COR-L47 (cell line): ENCODE measurements around the gene PLEKHH2.
A peak's percentile ranks its signal among the peaks of the same experiment; 100 is the strongest.

Experiments used
- DNase-seq: peaks from one replicate; lab custom pipeline; 2025; lab: John Stamatoyannopoulos, UW

Gene PLEKHH2

DNA sequence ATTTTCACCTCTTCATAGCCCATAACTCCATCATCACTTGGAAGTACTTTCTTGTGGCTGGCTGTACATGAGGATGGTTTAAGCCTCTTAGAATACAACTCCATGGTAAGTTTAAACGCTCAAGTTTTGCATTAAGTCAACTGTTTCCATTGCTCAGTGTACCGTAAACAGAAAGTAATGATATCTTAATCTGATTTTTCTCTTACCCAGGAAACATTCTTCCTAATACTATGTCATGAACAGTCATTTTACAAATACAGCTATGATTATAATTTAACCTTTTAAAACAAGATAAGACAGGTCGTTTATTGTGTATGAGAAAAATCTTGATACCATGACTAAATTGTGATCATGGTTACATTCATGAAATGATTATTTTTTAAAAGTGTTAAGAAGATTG lies 125.2 kb downstream of the PLEKHH2 start:
- no peak for DNase-seq

DNA sequence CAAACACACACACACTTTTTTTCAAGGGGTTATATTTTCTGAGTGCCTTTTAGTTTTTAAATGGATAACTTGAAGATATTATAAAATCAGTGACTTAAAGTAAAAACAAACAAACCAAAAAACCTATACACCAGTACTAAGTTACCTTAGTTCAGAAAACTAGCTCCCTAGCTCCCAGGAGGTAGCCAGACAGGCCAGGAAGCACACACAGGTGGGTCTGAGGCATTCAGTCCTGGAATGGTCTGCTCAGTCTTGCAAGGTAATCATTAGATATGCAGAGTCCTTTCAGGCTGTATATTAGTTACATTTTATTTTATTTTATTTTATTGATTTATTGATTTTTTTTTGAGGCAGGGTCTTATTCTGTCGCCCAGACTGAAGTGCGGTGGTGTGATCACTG lies 126.0 kb downstream of the PLEKHH2 start:
- DNase-seq = no peak

DNA sequence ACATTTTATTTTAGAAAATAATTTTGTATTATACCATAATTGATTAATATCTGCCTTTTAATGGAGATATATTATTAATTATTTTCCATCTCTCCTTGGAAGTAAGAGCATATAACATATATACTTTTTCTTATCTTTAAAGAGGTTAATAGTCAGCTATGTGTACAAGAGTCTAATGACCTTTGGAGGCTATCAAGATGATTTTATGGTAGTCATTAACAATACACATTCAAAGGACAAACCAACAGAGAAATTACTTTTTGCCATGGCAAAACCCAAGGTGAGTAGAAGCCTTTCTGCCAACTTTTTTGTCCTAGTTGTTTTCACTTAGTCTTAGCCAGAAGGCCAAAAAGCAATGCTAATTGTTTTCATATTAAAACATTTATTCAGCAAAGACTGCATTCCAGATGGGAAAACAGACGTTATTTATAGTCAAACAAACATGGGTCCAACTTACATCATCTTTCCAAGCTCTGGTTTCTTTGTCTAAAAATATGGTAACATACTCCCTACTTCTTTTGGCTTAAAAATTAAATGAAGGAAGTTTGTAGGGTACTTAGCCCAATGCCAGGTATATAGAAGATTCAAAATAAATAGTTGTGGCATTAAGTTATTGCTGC lies 127.1 kb downstream of the PLEKHH2 start:
- no peak for DNase-seq

DNA sequence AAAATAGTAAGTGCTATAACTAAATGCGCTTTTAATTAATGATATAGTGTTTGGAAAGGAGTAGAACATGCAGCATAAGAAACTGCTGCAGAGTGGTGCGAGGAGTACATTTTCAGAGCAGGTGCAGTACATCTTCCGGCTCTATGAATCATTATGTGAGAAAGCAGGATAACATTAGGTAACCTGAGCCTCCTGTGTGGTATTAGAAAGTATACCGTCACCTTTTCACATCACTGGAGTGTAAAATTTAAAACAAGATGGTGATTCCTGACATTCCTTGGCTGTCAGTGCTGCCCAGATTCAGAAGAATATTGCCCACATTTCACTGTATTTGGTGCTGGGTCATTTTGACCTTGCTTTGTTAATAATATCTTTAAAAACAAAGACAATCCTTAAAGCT lies 128.9 kb downstream of the PLEKHH2 start:
- DNase-seq = no peak

DNA sequence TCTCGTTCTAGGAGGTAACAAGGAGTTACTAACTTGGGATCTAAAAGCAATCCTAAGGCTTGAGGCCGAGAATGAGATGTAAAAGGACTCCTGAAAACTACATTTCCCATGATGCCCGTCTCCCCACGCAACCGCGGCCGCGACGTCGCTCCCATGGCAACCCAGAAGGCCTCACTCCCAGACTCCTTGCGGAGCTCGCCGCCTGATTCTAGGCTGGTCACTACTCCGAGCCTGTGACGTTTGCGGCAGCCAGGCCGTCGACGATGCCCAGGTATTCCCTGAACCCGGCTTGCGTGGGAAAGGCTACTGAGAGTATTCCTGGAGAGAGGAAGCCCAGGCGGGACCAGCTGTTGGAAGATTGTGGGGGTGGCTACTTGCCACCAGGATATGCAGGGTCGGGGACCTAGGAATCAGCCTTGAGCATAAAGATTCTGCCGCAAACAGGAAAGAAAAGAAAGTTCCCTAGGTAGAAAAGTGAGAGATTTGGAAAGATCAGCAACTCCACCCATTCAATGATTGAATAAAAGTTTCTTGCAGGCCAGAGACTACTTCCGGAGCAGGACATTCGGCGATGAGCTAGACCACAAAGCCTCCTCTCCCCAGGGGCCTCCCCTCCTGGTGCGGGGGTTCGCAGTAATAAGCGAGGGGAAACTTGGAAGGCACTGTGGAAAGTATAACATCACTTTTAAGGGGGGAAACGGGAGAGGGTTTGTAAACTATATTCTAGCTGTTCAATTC lies 137.0 kb downstream of the PLEKHH2 start, which contains the start of gene DYNC2LI1:
TSS of gene DYNC2LI1 (plus strand) at position 164 of the 738 bp plus-strand sequence. CDS start at position 264, 100 bp downstream.
- DNase-seq = peak; percentile 82

DNA sequence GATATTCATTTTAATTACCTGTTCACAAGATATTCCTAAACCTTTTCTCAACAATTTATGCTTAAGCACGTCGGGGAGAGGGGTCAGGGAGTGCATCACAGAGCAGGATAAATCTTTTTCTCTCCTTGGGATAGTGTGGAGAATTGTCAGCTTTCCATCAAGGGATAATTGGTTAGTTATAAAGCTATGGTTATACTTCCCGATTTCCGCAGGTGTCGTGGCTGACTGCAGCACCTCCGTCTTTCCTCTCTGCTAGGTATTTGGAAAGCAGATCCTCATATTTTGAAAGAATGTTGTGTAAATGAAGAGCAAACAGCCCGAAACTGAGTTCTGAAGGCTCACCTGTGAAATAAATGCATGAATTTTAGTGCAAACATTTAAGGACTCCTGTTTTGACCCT lies 137.6 kb downstream of the PLEKHH2 start:
- DNase-seq = no peak

DNA sequence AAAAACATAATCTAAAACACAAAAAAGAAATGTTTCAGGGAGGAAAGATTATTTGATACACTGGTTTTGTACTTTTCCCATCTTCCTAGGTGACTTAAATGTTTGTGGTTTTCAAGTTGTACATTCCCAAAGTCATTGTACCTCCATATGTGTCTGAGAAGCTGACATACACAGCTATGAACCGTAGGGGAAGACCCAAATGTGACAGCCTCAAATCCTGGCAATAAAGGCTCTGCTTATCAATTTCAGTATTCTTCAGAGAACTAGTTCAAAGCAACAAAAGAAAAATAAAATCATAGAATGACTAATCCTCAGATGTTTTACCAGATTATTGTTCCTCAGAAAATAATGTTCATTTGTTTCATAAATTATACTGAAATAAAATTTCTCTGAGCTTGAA lies 139.3 kb downstream of the PLEKHH2 start:
- DNase-seq = no peak

DNA sequence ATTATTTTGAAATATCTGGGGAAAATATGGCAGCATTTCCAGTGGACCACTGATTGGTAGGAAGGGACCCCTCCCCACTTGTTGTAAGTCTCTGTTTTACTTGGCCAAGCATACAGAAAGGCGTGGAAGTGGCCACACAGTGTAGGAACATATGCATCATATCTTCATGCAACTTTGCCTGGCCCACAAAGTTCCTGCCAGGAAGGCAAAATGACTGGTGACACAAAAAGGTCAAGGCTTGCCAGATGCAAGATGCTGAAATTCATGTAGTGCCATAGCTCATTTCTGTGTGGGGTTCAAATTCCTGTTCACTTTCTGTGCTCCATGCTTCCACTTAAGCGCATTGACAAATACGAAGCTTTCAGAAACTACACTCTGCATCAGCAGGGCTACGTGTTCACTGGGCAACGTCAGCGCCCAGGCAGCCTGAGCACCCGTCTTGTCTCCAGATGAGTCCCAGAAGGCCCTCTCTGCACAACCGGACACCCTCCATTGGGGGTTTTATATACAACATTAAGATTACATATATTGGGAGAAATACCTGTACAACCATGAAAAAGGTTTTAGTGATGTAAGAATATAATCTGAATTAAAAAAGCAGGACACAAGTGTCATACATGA lies 140.4 kb downstream of the PLEKHH2 start:
- no peak for DNase-seq

DNA sequence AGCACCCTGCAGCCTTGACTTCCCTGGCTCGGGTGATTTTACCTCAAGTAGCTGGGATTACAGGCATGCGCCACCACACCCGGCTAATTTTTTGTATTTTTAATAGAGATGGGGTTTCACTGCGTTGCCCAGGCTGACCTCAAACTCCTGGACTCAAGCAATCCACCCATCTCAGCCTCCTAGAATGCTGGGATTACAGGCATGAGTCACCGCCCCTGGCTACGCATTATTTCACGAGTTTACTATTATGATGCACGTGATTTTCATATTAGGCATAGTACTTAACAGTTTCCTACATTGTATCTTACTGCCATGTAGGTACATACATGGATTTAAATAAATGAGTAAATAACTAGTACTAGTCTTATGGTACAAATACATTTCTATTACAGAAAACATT lies 141.2 kb downstream of the PLEKHH2 start:
- DNase-seq = no peak

DNA sequence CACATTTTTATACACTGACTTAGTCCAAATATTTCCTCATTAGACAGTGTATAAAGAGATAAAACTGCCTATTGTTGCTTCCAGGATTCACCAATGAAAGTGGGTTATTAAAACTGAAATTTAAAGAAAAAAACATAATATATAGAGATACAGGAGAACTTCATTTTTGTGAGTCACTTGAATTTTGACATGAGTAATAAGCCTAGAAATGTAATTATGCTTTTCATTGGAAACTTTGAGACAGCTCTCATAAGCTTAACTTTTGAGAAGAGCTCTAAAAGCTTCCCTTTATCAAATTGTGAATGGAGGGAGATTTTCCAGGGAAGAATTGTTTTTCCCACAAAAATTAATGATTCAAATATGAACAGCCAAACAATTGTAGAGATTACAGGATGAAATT lies 150.8 kb downstream of the PLEKHH2 start:
- DNase-seq = no peak

DNA sequence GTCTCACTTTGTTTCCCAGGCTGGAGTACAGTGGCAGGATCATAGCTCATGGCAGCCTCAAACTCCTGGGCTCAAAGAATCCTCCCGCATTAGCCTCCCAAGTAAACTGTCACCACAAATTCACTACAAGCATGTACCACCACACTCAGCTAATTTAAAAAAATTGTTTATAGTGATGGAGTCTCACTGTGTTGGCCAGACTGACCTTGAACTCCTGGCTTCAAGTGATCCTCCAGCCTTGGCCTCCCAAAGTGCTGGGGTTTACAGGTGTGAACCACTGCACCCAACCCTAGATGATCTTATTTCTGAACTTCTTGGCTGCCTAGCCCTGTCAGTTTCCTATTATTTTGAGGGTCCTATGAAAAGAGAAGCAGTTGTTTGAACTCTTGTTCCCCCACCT lies 151.6 kb downstream of the PLEKHH2 start:
- no peak for DNase-seq

DNA sequence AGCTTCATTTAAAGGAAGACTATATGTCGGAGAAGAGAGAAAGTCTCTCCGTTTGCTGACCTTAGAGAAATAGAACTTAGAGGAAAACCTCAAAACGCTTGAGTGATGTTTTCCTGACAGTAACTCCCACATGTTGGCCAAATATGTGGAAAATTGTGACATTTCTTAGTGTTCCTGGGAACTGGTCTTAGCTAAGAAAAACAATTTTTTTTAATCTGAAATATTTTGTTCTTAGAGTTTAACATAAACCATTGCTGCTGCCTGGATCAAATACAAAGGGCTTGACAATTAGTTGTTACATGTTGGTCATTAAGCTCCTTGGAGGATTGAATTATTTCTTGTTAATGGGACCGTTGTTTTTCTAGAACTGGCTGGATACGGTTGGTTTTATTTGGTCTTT lies 153.1 kb downstream of the PLEKHH2 start:
- DNase-seq = no peak

DNA sequence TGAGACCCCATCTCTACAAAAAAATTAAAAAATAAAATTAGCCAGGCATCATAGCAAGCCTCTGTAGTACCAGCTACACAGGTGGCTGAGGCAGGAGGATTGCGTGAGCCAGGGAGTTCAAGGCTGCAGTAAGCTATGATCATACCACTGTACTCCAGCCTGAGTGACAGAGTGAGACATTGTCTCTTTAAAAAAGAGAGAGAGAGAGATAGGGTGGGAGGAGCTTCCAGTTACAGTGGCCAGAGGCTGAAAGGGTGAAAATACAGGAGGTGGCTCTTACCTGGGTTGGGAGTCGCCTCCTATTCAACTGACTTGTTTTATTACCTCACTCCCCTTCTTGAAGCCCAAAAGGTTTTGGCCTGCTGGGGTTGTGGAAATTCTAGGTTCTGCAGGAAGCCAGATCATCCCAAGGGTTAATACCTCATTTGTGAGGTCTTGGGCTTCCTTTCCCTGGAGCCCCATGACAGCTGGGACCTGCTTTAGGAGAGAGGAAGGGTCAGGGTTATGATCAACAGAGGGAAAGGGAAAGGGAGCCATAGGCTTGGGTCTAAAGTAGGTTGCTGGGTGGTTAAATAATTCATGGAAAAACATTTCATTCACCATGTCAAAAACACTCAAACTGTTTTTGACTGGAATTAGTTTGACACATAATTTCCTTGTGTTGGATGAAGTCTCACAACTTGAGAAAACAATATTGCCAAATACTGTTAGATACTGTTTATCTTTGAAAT lies 154.1 kb downstream of the PLEKHH2 start:
- no peak for DNase-seq

DNA sequence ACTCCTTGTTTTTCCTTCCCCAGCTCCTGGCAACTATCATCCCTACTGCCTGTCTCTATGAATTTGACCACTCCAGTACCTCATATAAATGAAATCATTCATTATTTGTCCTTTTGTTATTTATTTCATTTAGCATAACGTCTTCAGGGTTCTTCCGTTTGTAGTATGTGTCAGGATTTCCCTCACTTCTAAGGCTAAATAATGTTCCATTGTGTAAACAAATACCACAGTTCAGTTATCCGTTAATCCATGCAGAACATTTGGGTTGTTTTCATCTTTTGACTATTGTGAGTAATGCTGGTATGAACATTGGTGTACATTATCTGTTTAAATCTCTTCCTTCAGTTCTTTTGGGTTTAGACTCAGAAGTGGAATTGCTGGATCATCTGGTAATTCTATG lies 155.6 kb downstream of the PLEKHH2 start:
- no peak for DNase-seq

DNA sequence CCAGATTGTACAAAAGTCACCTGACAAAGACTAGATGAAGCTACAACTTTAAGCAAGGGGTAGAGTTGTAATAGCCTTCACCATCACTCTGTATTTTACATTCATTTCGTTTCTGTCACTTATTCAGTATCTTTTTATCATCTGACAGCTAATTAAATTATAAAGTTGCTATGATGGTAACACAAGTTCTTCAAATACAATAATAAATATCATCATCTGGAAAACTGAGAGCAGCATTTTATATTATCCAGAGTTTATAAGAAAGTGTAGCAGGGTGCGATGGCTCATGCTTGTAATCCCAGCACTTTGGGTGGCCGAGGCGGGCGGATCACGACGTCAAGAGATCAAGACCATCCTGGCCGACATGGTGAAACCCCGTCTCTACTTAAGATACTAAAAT lies 157.9 kb downstream of the PLEKHH2 start:
- no peak for DNase-seq

DNA sequence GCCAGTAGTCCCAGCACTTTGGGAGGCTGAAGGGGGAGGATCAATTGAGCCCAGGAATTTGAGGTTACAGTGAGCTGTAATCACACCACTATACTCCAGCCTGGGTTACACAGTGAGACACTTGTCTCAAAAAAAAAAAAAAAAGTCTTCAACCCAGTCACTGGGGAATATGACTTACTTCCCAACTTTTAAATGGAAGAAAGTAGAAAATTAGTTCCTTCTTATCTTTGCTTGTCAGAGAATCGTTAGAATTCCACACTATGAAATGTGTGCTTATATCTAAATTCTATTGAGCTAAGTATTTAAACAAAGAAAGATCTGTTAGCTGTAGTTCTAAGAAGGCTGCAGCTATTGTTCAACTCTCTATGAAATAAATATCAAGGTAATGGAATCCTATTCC lies 159.1 kb downstream of the PLEKHH2 start:
- no peak for DNase-seq

DNA sequence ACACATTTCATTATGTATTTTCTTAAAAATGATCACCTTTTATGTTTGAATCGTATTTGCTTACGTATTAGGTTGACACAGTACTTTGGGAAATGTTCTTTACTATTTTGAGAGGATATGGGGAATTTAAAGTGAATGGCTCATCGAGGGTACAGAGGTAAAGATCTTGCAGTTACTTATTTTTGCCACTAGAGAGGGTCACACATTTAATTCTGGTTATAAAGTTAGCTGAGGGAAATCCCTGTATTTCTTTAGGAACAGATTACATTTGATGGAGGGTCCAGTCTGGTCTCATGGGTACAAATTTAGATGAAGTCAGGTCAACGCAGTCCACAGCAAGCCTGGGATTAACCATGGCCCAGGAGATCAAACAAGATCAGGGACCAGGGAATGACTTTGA lies 161.2 kb downstream of the PLEKHH2 start:
- DNase-seq = no peak

DNA sequence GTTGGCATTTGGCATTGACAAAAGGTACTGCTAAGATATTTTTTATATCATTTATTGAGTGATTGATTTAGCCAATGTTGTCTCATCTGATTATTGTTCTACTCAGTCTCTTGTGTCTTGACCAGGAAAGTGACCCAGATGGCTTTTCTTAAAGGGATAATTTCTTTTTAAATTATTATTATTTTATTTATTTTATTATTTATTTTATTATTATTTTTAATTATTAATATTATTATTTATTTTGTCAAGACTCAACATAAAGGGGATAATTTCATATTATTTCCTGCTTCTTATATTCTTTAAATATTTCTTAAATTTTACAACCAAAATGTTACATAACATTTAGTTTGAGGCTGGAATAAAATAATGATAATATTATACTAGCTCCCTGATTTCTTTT lies 163.8 kb downstream of the PLEKHH2 start:
- DNase-seq = no peak

DNA sequence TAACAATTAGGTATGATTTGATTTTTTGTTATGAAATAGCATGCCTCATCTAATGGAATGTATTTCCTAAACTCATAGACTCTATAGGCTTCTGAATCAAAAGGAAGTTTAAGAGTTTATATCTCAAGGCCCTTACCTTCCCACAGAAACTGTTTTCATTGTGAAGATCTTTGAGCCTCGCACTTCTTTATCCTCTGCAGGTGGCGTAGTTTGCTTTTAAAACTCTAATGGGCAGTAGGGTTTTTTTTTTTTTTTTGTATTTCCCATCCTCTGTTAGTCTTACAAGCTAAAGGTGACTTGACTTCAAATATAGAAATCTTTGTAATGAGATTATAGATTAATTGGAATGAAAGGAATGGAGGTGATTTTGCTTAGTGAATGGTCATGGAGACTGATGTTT lies 165.1 kb downstream of the PLEKHH2 start:
- DNase-seq = no peak

DNA sequence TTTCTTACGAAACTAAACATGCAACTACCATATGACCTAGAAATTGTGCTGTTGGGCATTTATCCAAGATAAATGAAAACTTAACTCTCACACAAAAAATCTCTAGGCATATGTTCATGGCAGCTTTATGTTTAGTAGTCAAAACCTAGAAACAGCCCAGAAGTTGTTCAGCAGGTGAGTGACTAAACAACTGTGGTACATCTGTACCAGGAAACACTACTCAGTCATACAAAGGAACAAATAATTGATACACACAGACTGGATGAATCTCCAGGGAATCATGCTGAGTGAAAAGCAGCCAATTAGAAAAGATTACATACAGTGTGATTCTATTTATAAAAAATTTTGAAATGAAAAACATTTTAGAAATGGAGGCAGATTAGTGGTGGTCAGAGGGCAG lies 166.1 kb downstream of the PLEKHH2 start:
- DNase-seq = no peak

DNA sequence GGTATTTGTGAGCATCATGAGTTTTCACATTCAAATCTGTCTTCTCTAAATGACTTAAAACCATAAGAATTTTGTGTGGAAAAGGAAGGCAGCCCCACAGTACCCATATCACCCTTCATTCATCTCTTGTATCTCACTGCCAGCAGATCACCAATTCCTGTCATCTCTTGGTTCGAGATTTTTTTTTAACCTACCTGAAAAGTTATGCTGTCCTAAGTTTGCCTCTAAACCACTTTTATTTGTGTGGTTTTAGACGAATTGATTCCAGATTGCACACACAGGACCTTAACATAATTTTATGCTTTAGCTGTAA lies 169.6 kb downstream of the PLEKHH2 start:
- no peak for DNase-seq

DNA sequence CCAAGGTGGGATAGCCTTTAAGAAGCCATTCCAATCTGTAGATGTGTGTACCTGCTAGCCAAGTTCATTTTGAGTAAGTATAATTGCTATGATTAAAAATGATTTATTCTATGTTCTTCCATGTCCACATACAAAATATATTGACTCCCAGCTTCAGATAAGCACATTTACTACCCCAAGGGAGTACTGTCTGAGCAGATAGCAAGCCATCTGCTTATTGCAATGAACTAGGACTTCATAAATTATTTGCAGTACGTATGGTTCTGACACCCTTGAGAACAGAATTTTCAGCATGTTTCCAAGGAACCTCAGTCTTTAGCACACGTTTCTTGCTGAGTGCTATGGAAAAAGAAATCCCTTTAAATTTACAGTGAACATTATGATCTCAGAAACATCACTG lies 173.4 kb downstream of the PLEKHH2 start:
- DNase-seq = no peak

DNA sequence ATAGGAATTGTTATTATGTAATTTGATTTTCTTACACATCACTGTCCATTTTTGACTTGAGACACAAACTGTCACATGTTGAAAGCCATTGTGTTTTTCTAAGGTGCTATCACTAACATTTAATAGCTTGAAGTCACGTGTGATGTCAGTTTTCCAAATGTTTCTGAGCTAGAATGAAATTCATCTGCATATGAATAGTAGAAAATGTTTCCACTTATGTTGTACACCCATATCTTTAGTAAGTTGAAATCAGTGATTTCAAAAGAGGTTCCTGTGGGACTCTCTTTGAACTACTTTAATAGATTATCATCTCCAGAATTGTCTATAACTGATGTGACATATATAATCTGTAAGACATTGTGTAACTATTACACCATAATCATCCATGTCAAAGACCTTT lies 173.8 kb downstream of the PLEKHH2 start:
- no peak for DNase-seq
